ENCODE data around the gene CACNA2D1.

The CACNA2D1 gene

GRCh38 chr7:82122275-82122674, 321.3 kb downstream of the CACNA2D1 start:
- DNase-seq (ENCODE audit: low spot score): no peak
- FAIRE-seq: no peak

- DNase-seq (ENCODE audit: low spot score) (no peak), FAIRE-seq (no peak)
Measured at GRCh38 chr7:82114237-82114636, 329.3 kb downstream of the CACNA2D1 start.

DNA sequence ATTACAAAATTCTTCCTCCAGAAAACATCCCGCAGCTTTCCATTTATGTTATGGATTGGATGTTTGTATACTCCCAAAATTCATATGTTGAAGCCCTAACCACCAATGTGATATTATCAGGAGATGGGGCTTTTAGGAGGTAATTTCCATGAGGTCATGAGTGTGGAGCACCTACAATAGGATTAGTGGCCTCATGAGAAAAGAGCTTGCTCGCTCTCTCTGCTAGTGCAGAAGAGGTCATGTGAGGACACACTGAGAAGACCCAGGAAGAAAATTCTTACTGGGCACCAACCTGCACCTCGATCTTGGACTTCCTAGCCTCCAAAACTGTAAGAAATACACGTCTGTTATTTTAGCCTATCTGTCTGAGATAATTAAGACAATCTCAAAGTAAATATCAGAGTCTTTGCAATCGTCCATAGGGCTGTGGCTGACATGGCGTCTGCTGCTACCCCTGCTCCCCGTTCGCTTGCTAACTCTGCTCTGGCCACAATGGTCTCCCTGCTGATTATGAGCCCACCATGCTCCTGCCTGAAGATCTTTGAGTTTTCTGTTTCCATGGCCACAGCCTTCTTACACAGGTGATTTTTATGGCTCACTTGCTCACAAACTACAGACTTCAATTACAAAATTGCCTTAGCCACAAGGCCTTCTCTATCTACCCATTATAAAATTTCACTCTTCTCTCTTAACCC, 333.3 kb downstream of the CACNA2D1 start:
- no peak for DNase-seq (ENCODE audit: low spot score)
- FAIRE-seq: no peak

- DNase-seq (ENCODE audit: low spot score) (peak; percentile 31), FAIRE-seq (peak; percentile 45)
Measured at GRCh38 chr7:82109288-82109687, 334.3 kb downstream of the CACNA2D1 start.

GRCh38 chr7:82106201-82106600, 337.4 kb downstream of the CACNA2D1 start:
- no peak for FAIRE-seq
- DNase-seq (ENCODE audit: low spot score): no peak

DNA sequence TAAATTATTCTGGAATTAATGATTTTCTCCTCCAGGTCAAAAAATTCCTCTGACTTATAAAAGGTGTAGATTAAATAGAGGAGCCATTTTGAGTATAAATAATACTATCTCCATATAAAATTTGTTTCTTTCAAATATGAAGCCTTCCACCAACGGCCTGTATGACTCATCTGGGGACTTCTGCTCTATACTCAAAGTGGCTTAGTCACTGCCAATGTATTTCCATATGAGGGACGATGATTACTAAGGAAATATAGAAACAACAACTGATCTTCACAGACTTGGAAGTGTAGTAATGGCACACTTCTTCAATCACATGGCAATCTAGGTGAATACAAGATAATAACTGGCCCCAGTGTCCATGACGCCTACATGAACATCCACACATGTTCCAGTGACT, 338.1 kb downstream of the CACNA2D1 start:
- peak; percentile 83 for DNase-seq (ENCODE audit: low spot score)
- FAIRE-seq: peak; percentile 77

DNA sequence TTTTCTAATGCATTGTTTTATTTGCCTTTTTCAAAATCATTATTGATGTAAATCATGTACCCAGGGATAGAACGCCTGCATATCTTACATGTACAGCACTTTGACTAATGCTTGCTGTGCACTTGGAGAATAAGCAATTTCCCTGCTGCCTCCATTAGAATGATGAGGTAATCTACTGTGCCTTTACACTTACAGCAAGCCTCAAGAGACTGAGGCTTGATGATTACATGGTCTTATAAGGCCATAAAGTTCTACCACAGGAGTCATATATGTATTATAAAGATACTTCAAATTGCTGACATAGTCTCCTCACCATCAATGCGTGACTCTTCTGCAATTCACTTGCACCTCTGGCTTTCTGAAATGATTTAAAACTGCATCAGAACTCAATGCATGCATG, 345.2 kb downstream of the CACNA2D1 start:
- FAIRE-seq (no peak), DNase-seq (ENCODE audit: low spot score) (no peak)

DNA sequence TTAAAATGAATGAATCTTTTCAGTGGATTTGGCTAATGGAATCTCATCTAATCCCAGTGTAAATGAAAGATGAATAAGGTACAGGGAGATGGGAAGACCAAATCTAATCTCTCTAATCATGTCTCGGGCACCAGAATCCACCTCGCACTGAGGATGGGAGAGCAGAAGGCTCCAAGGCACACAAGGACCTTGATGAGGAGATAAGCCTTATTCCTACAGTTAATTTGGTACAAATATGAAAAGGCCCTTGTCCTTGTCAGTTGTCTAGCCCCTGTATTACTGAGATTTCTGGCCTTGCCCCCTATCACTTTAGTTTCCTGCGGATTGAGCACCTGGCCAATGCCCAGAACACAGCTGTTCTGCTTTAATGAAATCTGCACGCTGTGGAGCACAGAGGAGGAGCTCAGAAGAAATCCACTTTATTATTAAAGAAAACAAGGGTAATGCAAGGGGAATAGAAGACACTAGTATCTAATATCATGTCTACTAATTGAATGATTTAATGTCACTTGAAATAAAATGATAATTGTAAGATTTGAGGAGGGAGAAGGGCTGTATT, 352.4 kb downstream of the CACNA2D1 start:
- FAIRE-seq (no peak), DNase-seq (ENCODE audit: low spot score) (no peak)

DNA sequence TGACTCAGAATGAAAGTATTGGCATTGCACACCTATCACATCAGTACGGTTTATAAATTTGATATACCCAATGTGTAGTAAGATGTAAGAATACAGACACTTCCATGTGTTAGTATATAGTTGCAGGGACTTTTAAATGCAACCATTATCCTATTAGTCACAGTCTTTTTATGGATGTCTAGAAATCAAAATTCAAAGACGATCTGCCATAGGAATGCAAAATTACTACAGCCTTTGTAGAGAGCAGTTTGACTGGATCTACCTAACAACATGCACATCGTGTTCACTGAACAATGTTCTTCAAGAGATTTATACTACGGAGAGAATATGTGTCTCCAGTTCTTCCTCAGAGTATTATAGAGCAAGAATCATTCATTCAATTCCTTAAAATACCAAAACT, 356.5 kb downstream of the CACNA2D1 start:
- FAIRE-seq: no peak
- no peak for DNase-seq (ENCODE audit: low spot score)

DNA sequence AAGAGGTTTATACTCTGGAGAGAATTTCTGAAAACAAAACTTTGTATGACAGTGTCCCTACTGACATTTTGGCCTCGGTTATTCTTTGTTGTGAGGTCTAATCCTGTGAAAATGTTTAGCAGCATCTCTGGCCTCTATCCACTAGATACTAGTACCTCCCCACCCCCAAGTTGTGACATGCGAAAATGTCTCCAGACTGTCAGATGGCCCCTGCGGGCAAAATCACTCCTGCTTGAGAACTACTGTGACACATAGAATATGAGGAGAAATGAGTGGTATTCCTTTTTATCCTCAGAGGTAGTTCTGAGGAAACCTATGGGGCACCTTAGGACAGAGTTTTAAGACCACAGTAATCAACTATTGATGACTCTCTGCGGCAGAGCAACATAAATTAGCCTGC, 358.5 kb downstream of the CACNA2D1 start:
- no peak for FAIRE-seq
- no peak for DNase-seq (ENCODE audit: low spot score)

DNA sequence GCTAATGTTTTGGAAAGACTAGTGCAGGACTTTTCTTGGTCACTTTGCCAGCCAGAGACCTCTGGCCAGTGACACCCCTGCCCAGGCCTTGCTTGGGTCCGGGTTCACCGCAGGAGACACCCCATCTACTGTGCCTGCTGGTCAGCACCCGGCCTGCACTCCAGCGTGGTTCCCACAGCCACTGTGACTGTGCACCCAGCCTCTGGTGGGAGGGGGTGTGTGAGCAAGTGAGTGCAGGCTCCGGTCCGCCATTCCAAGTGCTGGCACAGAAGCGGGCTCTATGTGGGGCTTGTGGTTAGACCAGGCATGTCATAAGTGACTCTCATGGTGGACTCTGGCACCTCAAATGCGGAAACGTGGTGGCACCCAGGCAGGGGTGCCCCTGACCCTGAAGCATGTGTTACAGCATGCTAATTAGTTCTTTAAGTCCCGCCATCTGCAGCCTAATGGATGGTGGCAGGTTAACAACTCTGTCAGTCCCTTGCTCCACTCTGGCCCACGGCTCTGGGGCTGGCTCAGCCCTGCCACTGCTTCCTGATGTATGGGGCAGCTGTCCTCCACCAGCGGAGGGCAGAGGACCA, 361.8 kb downstream of the CACNA2D1 start:
- FAIRE-seq (no peak), DNase-seq (ENCODE audit: low spot score) (no peak)

GRCh38 chr7:82080254-82080927, 363.2 kb downstream of the CACNA2D1 start:
- DNase-seq (ENCODE audit: low spot score) (no peak), FAIRE-seq (no peak)

DNA sequence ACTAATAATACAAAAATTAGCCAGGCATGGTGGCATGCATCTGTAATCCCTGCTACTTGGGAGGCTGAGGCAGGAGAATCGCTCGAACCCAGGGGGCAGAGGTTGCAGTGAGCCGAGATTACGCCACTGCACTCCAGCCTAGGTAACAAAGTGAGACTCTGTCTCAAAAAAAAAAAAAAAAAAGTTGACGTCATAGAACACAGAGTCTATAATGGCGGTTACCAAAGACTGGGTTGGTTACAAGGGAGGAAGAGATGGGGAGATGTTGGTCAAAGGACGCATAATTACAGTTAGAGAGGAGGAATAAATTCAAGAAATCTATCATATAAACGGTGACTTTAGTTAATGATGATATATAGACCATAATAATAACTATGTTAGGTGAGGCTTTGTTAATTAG, 364.1 kb downstream of the CACNA2D1 start:
- FAIRE-seq: no peak
- no peak for DNase-seq (ENCODE audit: low spot score)

- no peak for FAIRE-seq
Measured at GRCh38 chr7:82078807-82079206, 364.8 kb downstream of the CACNA2D1 start.

GRCh38 chr7:82071468-82071867, 372.1 kb downstream of the CACNA2D1 start:
- DNase-seq (ENCODE audit: low spot score) (no peak), FAIRE-seq (no peak)

More at GRCh38 chr7:82078807-82079206, 364.8 kb downstream of the CACNA2D1 start:
- DNase-seq (ENCODE audit: low spot score): no peak

DNA sequence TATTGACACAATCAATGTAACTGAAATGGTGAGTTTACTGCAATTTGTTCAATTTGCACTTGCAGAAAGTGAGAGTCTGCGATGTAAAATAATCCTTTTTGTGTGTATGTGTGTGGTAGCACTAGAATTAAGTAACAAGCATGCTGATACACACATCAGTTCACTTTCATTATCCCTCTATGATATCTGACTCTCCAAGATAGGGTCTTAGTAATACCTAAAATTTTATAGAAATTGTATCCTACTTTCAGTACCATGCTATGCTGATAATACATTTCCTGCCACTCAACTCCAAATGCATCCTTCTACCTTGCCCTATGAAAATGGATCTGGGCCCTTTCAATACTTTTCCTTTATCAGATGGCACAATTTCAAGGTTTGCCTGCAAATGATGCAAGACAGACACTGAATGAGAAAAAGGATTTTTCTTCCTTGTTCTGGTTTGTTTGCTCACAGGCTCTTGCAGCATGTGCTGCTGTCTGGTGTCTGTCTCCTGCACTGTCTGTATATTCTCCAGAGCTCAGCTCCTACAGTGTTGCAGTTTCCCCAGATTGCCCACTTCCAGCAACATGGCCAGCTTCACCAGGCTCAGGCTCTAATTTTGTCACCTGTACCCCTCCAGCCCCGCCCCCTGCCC, 375.8 kb downstream of the CACNA2D1 start:
- no peak for DNase-seq (ENCODE audit: low spot score)
- no peak for FAIRE-seq

- DNase-seq (ENCODE audit: low spot score) (no peak), FAIRE-seq (no peak)
Measured at GRCh38 chr7:82057476-82057875, 386.1 kb downstream of the CACNA2D1 start.

- FAIRE-seq: no peak
Measured at GRCh38 chr7:82056282-82056681, 387.3 kb downstream of the CACNA2D1 start.

GRCh38 chr7:82054544-82054943, 389.0 kb downstream of the CACNA2D1 start:
- DNase-seq (ENCODE audit: low spot score) (no peak), FAIRE-seq (no peak)

More at GRCh38 chr7:82056282-82056681, 387.3 kb downstream of the CACNA2D1 start:
- DNase-seq (ENCODE audit: low spot score): no peak

GRCh38 chr7:82053453-82054032, 390.0 kb downstream of the CACNA2D1 start:
- no peak for FAIRE-seq
- no peak for DNase-seq (ENCODE audit: low spot score)

- no peak for FAIRE-seq
Measured at GRCh38 chr7:82051601-82052000, 392.0 kb downstream of the CACNA2D1 start.

More at GRCh38 chr7:82051601-82052000, 392.0 kb downstream of the CACNA2D1 start:
- DNase-seq (ENCODE audit: low spot score): no peak

Measured in RCC 7860 (cell line).